Gastrocnemius medialis (tissue), 4 donors: ENCODE data around the gene SCAP. TPM values are rescaled to one million over a fixed set of nuclear protein-coding genes. Genes with fewer than 3 reads are reported as not detected.
A peak's percentile ranks its signal among the peaks of the same experiment; 100 is the strongest.
"Not testable (repeated sequence)": the region's sequence is repeated elsewhere in the genome, so short reads cannot be mapped to it uniquely, and the experiment has no call there.

Experiments used
- ATAC-seq, 2 donors: fragments of 150-250 bp; one replicate each; pipeline ENCODE4 v1.9.1; 2016
- DNase-seq, 2 donors: peaks; one replicate each; pipeline ENCODE4 v3.0.0-alpha.2; 2019
- H3K27ac ChIP-seq, 4 donors: fragments of 200-600 bp; sonication (generic); 1 replicate in 1 of 4; 2 replicates in 3 of 4; pipeline ENCODE4 v1.5.1; 2016 to 2018; ENCODE audit warnings: mild to moderate bottlenecking in 2 of 4, moderate library complexity in 1 of 4
- H3K27me3 ChIP-seq, 3 donors: fragments of 200-600 bp; sonication (generic) in 2 of 3; 1 replicate in 1 of 3; 2 replicates in 2 of 3; pipeline versions ENCODE4 v1.5.1 to v1.6.0; 2016 to 2019; ENCODE audit warnings: mild to moderate bottlenecking in 1 of 3, moderate library complexity in 1 of 3
- H3K36me3 ChIP-seq, 2 donors: fragments of 200-600 bp; sonication (generic) in 1 of 2; one replicate each; pipeline ENCODE4 v1.5.1; 2017 to 2018
- H3K4me1 ChIP-seq, 2 donors: fragments of 200-600 bp; sonication (generic) in 1 of 2; one replicate each; pipeline ENCODE4 v1.5.1; 2016 to 2017; ENCODE audit warnings: mild to moderate bottlenecking in 2 of 2
- H3K4me3 ChIP-seq, 4 donors: fragments of 200-600 bp; sonication (generic) in 3 of 4; 1 replicate in 1 of 4; 2 replicates in 3 of 4; pipeline ENCODE4 v1.5.1; 2016 to 2019; ENCODE audit warnings: mild to moderate bottlenecking in 2 of 4
- H3K9me3 ChIP-seq, 3 donors: fragments of 200-600 bp; sonication (generic) in 2 of 3; 1 replicate in 1 of 3; 2 replicates in 2 of 3; pipeline ENCODE4 v1.5.1; 2016 to 2019
- CTCF ChIP-seq, 5 experiments: fragments of 450-650 bp in 3 of 5; fragments of 200-600 bp in 2 of 5; sonication (generic) in 2 of 5; IDR thresholded peaks in 4 of 5; conservative IDR thresholded peaks in 1 of 5; 1 replicate in 4 of 5; 2 replicates in 1 of 5; pipeline ENCODE4 v1.5.1; 2016 to 2019; ENCODE audit warnings: antibody characterized with exemption in 5 of 5, mild to moderate bottlenecking in 3 of 5, moderate library complexity in 3 of 5
- POLR2A ChIP-seq, 2 donors: fragments of 450-650 bp; IDR thresholded peaks; one replicate each; pipeline ENCODE4 v1.6.1; 2017; ENCODE audit warnings: antibody characterized with exemption in 2 of 2, mild to moderate bottlenecking in 2 of 2, moderate library complexity in 2 of 2
- in situ Hi-C, 4 donors: fragments of 200-750 bp; cut with MboI; loops; one replicate each; pipeline versions ENCODE4 v1.15.0 to v1.8.0; 2017; ENCODE audit warnings: low sequenced_read_pairs in 4 of 4
- intact Hi-C: fragments of 100-400 bp; cut with DNase I; formaldehyde crosslinking; loops from one replicate; pipeline ENCODE4 v1.15.1; 2023; ENCODE audit warnings: low total_unique reads
- total RNA-seq, 4 donors: library from RNA; depleted of rRNA; stranded (reverse); fragments of >200 nt; gene quantifications; one replicate each; pipeline versions ENCODE4 v1.1.0 to v1.2.3, GENCODE V29; 2016

The SCAP gene
- total RNA-seq, 4 donors from 2014 or later, result 38.2 to 48.1 (median 42.8) TPM

- no peaks in the 10 kb centered on the region for H3K36me3 ChIP-seq
- intact Hi-C loops (loop anchor here (10.0 kb wide), 1 partner anchor 305 kb away; the partner anchor contains the start of gene SETD2), in situ Hi-C loops (loop anchor here in 3 of 4 donors (5.0 to 10.0 kb wide), 2 partner anchors 45 to 47 kb away; no protein-coding TSS in a partner anchor)
- peaks cover 19 to 30% of the 10 kb centered on the region in 2 donors for H3K4me1 ChIP-seq
- no peaks in the 10 kb centered on the region for H3K27me3 ChIP-seq
- DNase-seq (no peak), ATAC-seq (no peak)
- no peaks in the 10 kb centered on the region for H3K9me3 ChIP-seq
- peak overlapping the region in 2 of 4 donors; percentile 37 to 47 for H3K27ac ChIP-seq
- no peak overlapping the region for H3K4me3 ChIP-seq
- no peak for TF ChIP-seq CTCF (IDR thresholded peaks at IDR 0.05 in 4 of 5, conservative IDR thresholded peaks at IDR 0.05 in 1 of 5)
- no peak for TF ChIP-seq POLR2A (IDR thresholded peaks at IDR 0.05)
Observed at GRCh38 chr3:47469616-47470015, 6.1 kb downstream of the SCAP start.

DNA sequence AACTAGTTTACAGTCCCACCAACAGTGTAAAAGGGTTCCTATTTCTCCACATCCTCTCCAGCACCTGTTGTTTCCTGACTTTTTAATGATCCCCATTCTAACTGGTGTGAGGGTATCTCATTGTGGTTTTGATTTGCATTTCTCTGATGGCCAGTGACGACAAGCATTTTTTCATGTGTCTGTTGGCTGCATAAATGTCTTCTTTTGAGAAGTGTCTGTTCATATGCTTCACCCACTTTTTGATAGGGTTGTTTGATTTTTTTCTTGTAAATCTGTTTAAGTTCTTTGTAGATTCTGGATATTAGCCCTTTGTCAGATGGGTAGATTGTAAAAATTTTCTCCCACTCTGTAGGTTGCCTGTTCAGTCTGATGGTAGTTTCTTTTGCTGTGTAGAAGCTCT lies 7.4 kb downstream of the SCAP start:
- DNase-seq, H3K36me3 ChIP-seq, in situ Hi-C loops, H3K4me3 ChIP-seq, ATAC-seq, intact Hi-C loops, H3K27me3 ChIP-seq, H3K9me3 ChIP-seq, H3K27ac ChIP-seq: not testable (repeated sequence)
- peaks cover 11 to 21% of the 10 kb centered on the region in 2 donors for H3K4me1 ChIP-seq

- DNase-seq (no peak), ATAC-seq (no peak)
- Histone ChIP-seq H3K27me3 (no peaks in the 10 kb centered on the region), H3K9me3 (no peaks in the 10 kb centered on the region), H3K4me3 (no peak overlapping the region), H3K4me1 (peaks cover 12 to 27% of the 10 kb centered on the region in 2 donors), H3K27ac (no peak overlapping the region), H3K36me3 (no peaks in the 10 kb centered on the region)
- intact Hi-C loops, result no loop called here
- in situ Hi-C loops, result no loop called here
- TF ChIP-seq POLR2A (IDR thresholded peaks at IDR 0.05), result no peak
Observed at GRCh38 chr3:47464588-47464987, 11.2 kb downstream of the SCAP start.

- ATAC-seq, H3K27ac ChIP-seq, intact Hi-C loops, in situ Hi-C loops, H3K9me3 ChIP-seq, H3K36me3 ChIP-seq, H3K27me3 ChIP-seq, DNase-seq, H3K4me3 ChIP-seq: not testable (repeated sequence)
- H3K4me1 ChIP-seq, result peaks cover 9 to 17% of the 10 kb centered on the region in 2 donors
Observed at GRCh38 chr3:47459534-47460085, 16.1 kb downstream of the SCAP start.

DNA sequence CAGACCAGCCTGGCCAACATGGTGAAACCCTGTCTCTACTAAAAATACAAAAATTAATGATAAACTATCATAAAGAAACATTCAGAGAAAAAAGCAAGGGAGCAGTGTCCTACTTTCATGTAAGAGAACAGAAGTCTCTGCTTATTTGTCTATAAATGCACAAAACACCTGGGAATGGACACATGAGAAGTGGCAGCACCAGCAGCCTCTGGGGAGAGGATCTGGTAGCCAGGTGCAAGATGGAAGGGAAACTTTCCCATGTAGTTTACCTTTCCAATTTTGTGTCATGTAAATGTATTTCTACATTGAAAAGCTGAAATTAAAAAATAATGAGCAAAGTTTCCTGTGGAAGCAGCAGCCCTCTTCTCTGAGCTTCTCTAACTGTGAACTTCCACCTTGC lies 18.8 kb downstream of the SCAP start:
- intact Hi-C loops, result no loop called here

More for the DNA sequence above, 18.8 kb downstream of the SCAP start:
- peaks cover 12 to 16% of the 10 kb centered on the region in 2 donors for H3K4me1 ChIP-seq
- no peaks in the 10 kb centered on the region for H3K36me3 ChIP-seq
- no peak for DNase-seq
- in situ Hi-C loops, result no loop called here
- no peak overlapping the region for H3K4me3 ChIP-seq
- no peaks in the 10 kb centered on the region for H3K27me3 ChIP-seq
- H3K27ac ChIP-seq, result no peak overlapping the region
- no peaks in the 10 kb centered on the region for H3K9me3 ChIP-seq
- ATAC-seq, result no peak
- TF ChIP-seq POLR2A (IDR thresholded peaks at IDR 0.05) (no peak), CTCF (IDR thresholded peaks at IDR 0.05 in 4 of 5, conservative IDR thresholded peaks at IDR 0.05 in 1 of 5) (no peak)
